SH-SY5Y (cell line): ENCODE results near the gene STX1B.

ENCODE experiments used
- GATA2 ChIP-seq: IDR thresholded peaks from 2 replicates; pipeline ENCODE4 v1.6.1; 2011; ENCODE audit warnings: mild to moderate bottlenecking, low read depth, low read length
- GATA3 ChIP-seq: IDR thresholded peaks from 2 replicates; pipeline ENCODE4 v1.6.1; 2011; ENCODE audit warnings: low read depth, mild to moderate bottlenecking, low read length, moderate library complexity

DNA sequence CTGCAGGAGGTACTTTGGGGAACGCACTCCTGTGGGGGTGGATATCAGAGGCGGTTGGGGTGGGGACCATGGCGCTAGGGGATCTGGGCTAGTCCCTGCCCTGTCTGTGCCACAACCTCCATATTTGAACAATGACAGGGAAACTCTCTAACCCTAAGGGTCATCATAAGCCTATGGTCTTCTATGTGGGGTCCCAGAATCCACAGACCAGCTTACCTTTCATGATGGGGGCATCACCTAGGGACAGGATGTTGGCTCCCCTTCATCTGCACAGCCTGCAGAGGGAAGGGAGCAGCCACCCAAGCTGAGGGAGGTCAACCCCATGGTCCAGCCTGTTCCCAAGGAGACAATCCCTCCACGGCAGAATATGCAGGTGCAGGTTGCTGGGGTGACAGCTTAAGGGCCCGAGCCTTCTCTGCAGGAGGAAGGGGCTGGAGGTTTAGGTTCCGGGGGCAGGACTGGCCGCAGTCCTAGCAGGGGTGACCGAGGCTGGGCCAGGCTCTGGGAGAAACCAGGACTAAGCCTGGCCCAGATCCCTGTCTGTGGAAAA, 59.8 kb downstream of the STX1B start:
- TF ChIP-seq GATA3 (no peak), GATA2 (no peak)
